Gastroesophageal sphincter (tissue), 4 donors: ENCODE data around the gene FAM229A. TPM values are rescaled to one million over a fixed set of nuclear protein-coding genes. Genes with fewer than 3 reads are reported as not detected.
"Not testable (repeated sequence)": the region's sequence is repeated elsewhere in the genome, so short reads cannot be mapped to it uniquely, and the experiment has no call there.

Source experiments
- ATAC-seq: fragments of 150-250 bp; one replicate; pipeline ENCODE4 v1.9.1; 2016; ENCODE audit warnings: mild to moderate bottlenecking, moderate library complexity
- H3K27ac ChIP-seq, 4 donors: fragments of 200-600 bp; sonication (generic) in 3 of 4; 1 replicate in 3 of 4; 2 replicates in 1 of 4; pipeline ENCODE4 v1.5.1; 2016 to 2019
- H3K27me3 ChIP-seq: fragments of 200-600 bp; sonication (generic); one replicate; pipeline ENCODE4 v1.5.1; 2019
- H3K36me3 ChIP-seq, 2 donors: fragments of 200-600 bp; sonication (generic); one replicate each; pipeline ENCODE4 v1.5.1; 2019; ENCODE audit warnings: control low read depth in 1 of 2
- H3K4me1 ChIP-seq, 3 donors: fragments of 200-600 bp; sonication (generic); 1 replicate in 2 of 3; 2 replicates in 1 of 3; pipeline ENCODE4 v1.5.1; 2016 to 2019; ENCODE audit warnings: control low read depth in 2 of 3
- H3K4me3 ChIP-seq, 2 donors: fragments of 200-600 bp; sonication (generic); one replicate each; pipeline ENCODE4 v1.5.1; 2019; ENCODE audit warnings: mild to moderate bottlenecking in 1 of 2, moderate library complexity in 1 of 2
- H3K9me3 ChIP-seq, 3 donors: fragments of 200-600 bp; sonication (generic); one replicate each; pipeline ENCODE4 v1.5.1; 2017 to 2019; ENCODE audit warnings: control low read depth in 2 of 3
- CTCF ChIP-seq, 4 experiments: fragments of 200-600 bp in 2 of 4; fragments of 450-650 bp in 2 of 4; sonication (generic) in 1 of 4; IDR thresholded peaks; one replicate each; pipeline ENCODE4 v1.5.1; 2017 to 2019; ENCODE audit warnings: antibody characterized with exemption in 4 of 4, mild to moderate bottlenecking in 2 of 4, moderate library complexity in 2 of 4
- EP300 ChIP-seq: sonication (generic); formaldehyde crosslinking; IDR thresholded peaks from one replicate; pipeline ENCODE4 v1.6.1; 2017; ENCODE audit warnings: antibody characterized with exemption, mild to moderate bottlenecking
- POLR2A ChIP-seq, 2 donors: fragments of 450-650 bp; IDR thresholded peaks; one replicate each; pipeline ENCODE4 v1.6.1; 2017; ENCODE audit warnings: antibody characterized with exemption in 2 of 2, mild to moderate bottlenecking in 2 of 2, moderate library complexity in 1 of 2
- POLR2AphosphoS5 ChIP-seq: sonication (generic); formaldehyde crosslinking; IDR thresholded peaks from one replicate; pipeline ENCODE4 v1.6.1; 2017; ENCODE audit warnings: antibody characterized with exemption
- WGBS, 2 donors: methylation state at CpG; one replicate each; pipeline ENCODE4 v1.1.5; 2018; ENCODE audit warnings: low coverage in 1 of 2; 5-methylcytosine and 5-hydroxymethylcytosine counted together
- total RNA-seq, 4 donors: library from RNA; depleted of rRNA; stranded (reverse); fragments of >200 nt; gene quantifications; one replicate each; pipeline ENCODE4 v1.1.0, GENCODE V29; 2016

The FAM229A gene
- total RNA-seq, 4 donors from 2014 or later, result 0.74 to 7.6 (median 4.9) TPM

- no peaks in the 10 kb centered on the region for H3K36me3 ChIP-seq
- H3K4me1 ChIP-seq, result peaks cover 0 to 9% (median 3%) of the 10 kb centered on the region in 3 donors
- TF ChIP-seq POLR2AphosphoS5 (no peak), POLR2A (IDR thresholded peaks at IDR 0.05) (no peak), EP300 (no peak), CTCF (IDR thresholded peaks at IDR 0.05) (no peak)
- H3K27me3 ChIP-seq, result no peaks in the 10 kb centered on the region
- whole genome bisulfite sequencing, 2 donors, result 7 to 50% methylated on average over 1 to 2 of the region's 2 CpGs
- no peaks in the 10 kb centered on the region for H3K9me3 ChIP-seq
- H3K4me3 ChIP-seq, result no peak overlapping the region
- ATAC-seq, result no peak
- H3K27ac ChIP-seq, result no peak overlapping the region
These were observed 42.7 kb upstream of the FAM229A start for GRCh38 chr1:32404946-32405345.

- H3K27ac ChIP-seq, result peak overlapping the region in 3 of 4 donors; percentile 71 to 76 (median 72)
- TF ChIP-seq POLR2AphosphoS5, result peak; percentile 31
- peak; percentile 83 to 95 (median 88) for TF ChIP-seq CTCF (IDR thresholded peaks at IDR 0.05)
- no peak for TF ChIP-seq EP300
- TF ChIP-seq POLR2A (IDR thresholded peaks at IDR 0.05), result no peak
These were observed 38.8 kb upstream of the FAM229A start for GRCh38 chr1:32400876-32401631.

GRCh38 chr1:32399843-32400242, 37.6 kb upstream of the FAM229A start:
- ATAC-seq, result no peak
- 64 to 67% methylated on average over 4 of the region's 4 CpGs for WGBS, 2 donors
- no peak for TF ChIP-seq POLR2A (IDR thresholded peaks at IDR 0.05)
- TF ChIP-seq EP300, result no peak
- no peak for TF ChIP-seq CTCF (IDR thresholded peaks at IDR 0.05)
- no peak for TF ChIP-seq POLR2AphosphoS5

More at GRCh38 chr1:32400876-32401631, 38.8 kb upstream of the FAM229A start:
- Histone ChIP-seq H3K27me3 (no peaks in the 10 kb centered on the region), H3K36me3 (no peaks in the 10 kb centered on the region), H3K4me3 (no peak overlapping the region), H3K9me3 (no peaks in the 10 kb centered on the region), H3K4me1 (peaks cover 0 to 9% (median 3%) of the 10 kb centered on the region in 3 donors)
- 63 to 96% methylated on average over 2 to 3 of the region's 13 CpGs for WGBS, 2 donors
- peak; percentile 98 for ATAC-seq

GRCh38 chr1:32398401-32398800, 36.1 kb upstream of the FAM229A start:
- TF ChIP-seq CTCF (IDR thresholded peaks at IDR 0.05) (no peak), POLR2AphosphoS5 (no peak), EP300 (no peak), POLR2A (IDR thresholded peaks at IDR 0.05) (no peak)
- ATAC-seq, result no peak
- Histone ChIP-seq H3K27me3 (no peaks in the 10 kb centered on the region), H3K4me3 (no peak overlapping the region), H3K27ac (no peak overlapping the region), H3K4me1 (peaks cover 0 to 24% (median 9%) of the 10 kb centered on the region in 3 donors), H3K36me3 (no peaks in the 10 kb centered on the region), H3K9me3 (no peaks in the 10 kb centered on the region)
- WGBS, 2 donors, result 15 to 56% methylated on average over 2 of the region's 2 CpGs

More at GRCh38 chr1:32399843-32400242, 37.6 kb upstream of the FAM229A start:
- Histone ChIP-seq H3K4me3 (no peak overlapping the region), H3K36me3 (no peaks in the 10 kb centered on the region), H3K4me1 (peaks cover 0 to 19% (median 7%) of the 10 kb centered on the region in 3 donors), H3K27ac (no peak overlapping the region), H3K27me3 (no peaks in the 10 kb centered on the region), H3K9me3 (no peaks in the 10 kb centered on the region)

- H3K36me3 ChIP-seq, H3K9me3 ChIP-seq, H3K4me3 ChIP-seq, ATAC-seq, H3K27ac ChIP-seq, H3K27me3 ChIP-seq: not testable (repeated sequence)
- WGBS, 2 donors, result 89 to 93% methylated on average over 2 to 3 of the region's 5 CpGs
- H3K4me1 ChIP-seq, result peaks cover 2 to 43% (median 28%) of the 10 kb centered on the region in 3 donors
These were observed 34.2 kb upstream of the FAM229A start for GRCh38 chr1:32396524-32396923.
